Heart left ventricle (tissue), 13 donors: ENCODE data around the gene MYO1G.

Source experiments
- CTCF ChIP-seq, 12 donors: fragments of 200-600 bp; sonication (generic) in 4 of 12; IDR thresholded peaks; one replicate each; pipeline versions ENCODE4 v1.5.0 to v1.8.0; 2018 to 2022; ENCODE audit warnings: antibody characterized with exemption in 12 of 12, mild to moderate bottlenecking in 5 of 12
- POLR2A ChIP-seq, 2 donors: fragments of 450-650 bp; IDR thresholded peaks; one replicate each; pipeline ENCODE4 v1.6.1; 2017; ENCODE audit warnings: antibody characterized with exemption in 2 of 2, mild to moderate bottlenecking in 2 of 2, moderate library complexity in 2 of 2
- donor health status: ischemic (EF 13 %, LVEDD 7.1; RV severe dilation, severe dysfunction).
- donor health status: DM: no; HTN: yes; CAD: no.
- donor health status: DM: no; HTN: no; CAD: no.
- donor health status: ischemic (EF 25% LVEDD 6.9; RV normal size, moderate dysfunction).
- donor health status: ischemic (EF 25% LVEDD 5.7; RV mildly dilated, moderate dysfunction).
- donor health status: ischemic (EF 35%, LVEDD 5.7; RV mildly dilated, moderate dysfunction).
- donor health status: nonischemic (EF 11% LVEDD 7.7; RV severe dilation, severe dysfunction).
- donor health status: DM: yes; HTN: yes; CAD: no.
- donor health status: PGD.
- donor health status: ischemic (EF 29% LVEDD 5.4; RV normal size, mild dysfunction).
- donor health status: nonischemic (EF 23%, LVEDD 6.1; RV moderate dilation, normal function).

- TF ChIP-seq CTCF (IDR thresholded peaks at IDR 0.05) (no peak), POLR2A (IDR thresholded peaks at IDR 0.05) (no peak)
Observed at GRCh38 chr7:45024126-45024744, 45.4 kb upstream of the MYO1G start.
